Smooth muscle cell (in vitro differentiated cells): ENCODE results near the gene RCVRN. TPM values are rescaled to one million over a fixed set of nuclear protein-coding genes. Genes with fewer than 3 reads are reported as not detected.

ENCODE experiments used
- DNase-seq: peaks from one replicate; lab custom pipeline; 2025; ENCODE audit not compliant: unreplicated experiment; lab: John Stamatoyannopoulos, UW
- H2AFZ ChIP-seq: fragments of 200-600 bp; sonication (generic); 2 replicates; pipeline ENCODE4 v1.6.0; 2016; ENCODE audit warnings: antibody characterized with exemption, low read depth, mild to moderate bottlenecking
- H3F3A ChIP-seq: fragments of 200-600 bp; sonication (generic); 2 replicates; pipeline ENCODE4 v1.6.0; 2017; ENCODE audit warnings: antibody characterized with exemption, low read depth
- H3K27ac ChIP-seq: fragments of 200-600 bp; sonication (generic); 2 replicates; pipeline ENCODE4 v1.5.1; 2016; ENCODE audit warnings: low read depth, mild to moderate bottlenecking
- H3K27me3 ChIP-seq: fragments of 200-600 bp; sonication (generic); 2 replicates; pipeline ENCODE4 v1.6.1; 2016; ENCODE audit warnings: low read depth, mild to moderate bottlenecking
- H3K36me3 ChIP-seq: fragments of 200-600 bp; sonication (generic); 2 replicates; pipeline ENCODE4 v1.5.1; 2016; ENCODE audit warnings: low read depth
- H3K4me1 ChIP-seq: fragments of 200-600 bp; sonication (generic); 2 replicates; pipeline ENCODE4 v1.5.1; 2016; ENCODE audit warnings: low read depth
- H3K4me2 ChIP-seq: fragments of 200-600 bp; sonication (generic); 2 replicates; pipeline ENCODE4 v1.6.0; 2016; ENCODE audit warnings: mild to moderate bottlenecking
- H3K4me3 ChIP-seq: fragments of 200-600 bp; sonication (generic); 2 replicates; pipeline ENCODE4 v1.5.1; 2016; ENCODE audit warnings: mild to moderate bottlenecking
- H3K79me2 ChIP-seq: fragments of 200-600 bp; sonication (generic); 2 replicates; pipeline ENCODE4 v1.6.0; 2016; ENCODE audit warnings: low read depth, mild to moderate bottlenecking
- H3K9ac ChIP-seq: fragments of 200-600 bp; sonication (generic); 2 replicates; pipeline ENCODE4 v1.6.0; 2016; ENCODE audit warnings: low read depth
- H3K9me3 ChIP-seq: fragments of 200-600 bp; sonication (generic); replicated peaks from 2 replicates; pipeline ENCODE4 v1.5.1; 2016; ENCODE audit warnings: low read depth
- H4K20me1 ChIP-seq: fragments of 200-600 bp; sonication (generic); 2 replicates; pipeline ENCODE4 v1.6.0; 2016; ENCODE audit warnings: low read depth
- CTCF ChIP-seq: fragments of 200-600 bp; sonication (generic); IDR thresholded peaks from 2 replicates; pipeline ENCODE4 v1.5.1; 2017; ENCODE audit warnings: borderline replicate concordance, mild to moderate bottlenecking, antibody characterized with exemption; ENCODE audit not compliant: insufficient read depth, poor library complexity, severe bottlenecking
- WGBS: methylation state at CpG from one replicate; pipeline ENCODE4 v1.1.7; 2016; ENCODE audit warnings: low lambda C conversion rate; 5-methylcytosine and 5-hydroxymethylcytosine counted together
- polyA plus RNA-seq: library from polyadenylated mRNA; unstranded; fragments of >200 nt; fragmentation: Nextera tagmentation; extraction: Ambion mirVana; gene quantifications from 2 replicates; pipeline ENCODE4 v1.2.1, GENCODE V29; 2016
- total RNA-seq: library from RNA; depleted of rRNA; stranded (reverse); fragments of >200 nt; gene quantifications from 2 replicates; pipeline ENCODE4 v1.2.3, GENCODE V29; 2014

RCVRN gene
- total and polyA plus RNA-seq, 2 experiments from 2014 or later: 3.2 to 4.0 TPM

- Histone ChIP-seq H3K9ac (no peak overlapping the region), H3F3A (no peaks in the 10 kb centered on the region), H3K36me3 (no peaks in the 10 kb centered on the region), H3K4me3 (no peak overlapping the region), H3K79me2 (no peaks in the 10 kb centered on the region), H3K27ac (no peak overlapping the region), H3K9me3 (no peaks in the 10 kb centered on the region), H3K27me3 (no peaks in the 10 kb centered on the region), H3K4me2 (no peak overlapping the region), H2AFZ (no peak overlapping the region), H4K20me1 (no peaks in the 10 kb centered on the region), H3K4me1 (peaks cover 20% of the 10 kb centered on the region)
- no peak for DNase-seq
- TF ChIP-seq CTCF: no peak
- 65% methylated on average over 8 of the region's 13 CpGs for whole genome bisulfite sequencing
These were observed 7.6 kb downstream of the RCVRN start for GRCh38 chr17:9897372-9897968.

GRCh38 chr17:9895923-9896322 lies 9.1 kb downstream of the RCVRN start:
- Histone ChIP-seq H3K79me2 (no peaks in the 10 kb centered on the region), H3K27ac (no peak overlapping the region), H3K4me1 (peaks cover 8% of the 10 kb centered on the region), H3K36me3 (no peaks in the 10 kb centered on the region), H3F3A (no peaks in the 10 kb centered on the region), H3K27me3 (no peaks in the 10 kb centered on the region), H2AFZ (no peak overlapping the region), H3K4me2 (no peak overlapping the region), H4K20me1 (no peaks in the 10 kb centered on the region), H3K9ac (no peak overlapping the region), H3K4me3 (no peak overlapping the region), H3K9me3 (no peaks in the 10 kb centered on the region)
- DNase-seq: no peak
- no peak for TF ChIP-seq CTCF

GRCh38 chr17:9894231-9894630 lies 10.8 kb downstream of the RCVRN start:
- Histone ChIP-seq H4K20me1 (no peaks in the 10 kb centered on the region), H3K9me3 (no peaks in the 10 kb centered on the region), H2AFZ (no peak overlapping the region), H3K4me2 (no peak overlapping the region), H3K36me3 (no peaks in the 10 kb centered on the region), H3K79me2 (no peaks in the 10 kb centered on the region), H3K27me3 (no peaks in the 10 kb centered on the region), H3K4me3 (no peak overlapping the region), H3K9ac (no peak overlapping the region), H3K27ac (no peak overlapping the region), H3K4me1 (no peaks in the 10 kb centered on the region), H3F3A (no peaks in the 10 kb centered on the region)
- TF ChIP-seq CTCF: no peak
- DNase-seq: no peak
- WGBS: 95% methylated on average over 3 of the region's 3 CpGs

GRCh38 chr17:9893411-9894012 lies 11.6 kb downstream of the RCVRN start:
- Histone ChIP-seq H3K36me3 (no peaks in the 10 kb centered on the region), H3K4me1 (no peaks in the 10 kb centered on the region), H3K9me3 (no peaks in the 10 kb centered on the region), H3K4me2 (no peak overlapping the region), H3F3A (no peaks in the 10 kb centered on the region), H3K9ac (no peak overlapping the region), H3K79me2 (no peaks in the 10 kb centered on the region), H3K27me3 (no peaks in the 10 kb centered on the region), H4K20me1 (no peaks in the 10 kb centered on the region), H3K4me3 (no peak overlapping the region), H2AFZ (no peak overlapping the region), H3K27ac (no peak overlapping the region)
- 68% methylated on average over 3 of the region's 3 CpGs for WGBS
- DNase-seq: no peak
- TF ChIP-seq CTCF: no peak
